GM12872 (cell line): ENCODE results near the gene RPH3AL.

Experiments used
- TF ChIP-seq, protein P1 (sequence below): IDR thresholded peaks from 3 replicates; pipeline ENCODE4 v1.5.1; 2011; ENCODE audit warnings: low read depth, mild to moderate bottlenecking, low read length, moderate library complexity; ENCODE audit not compliant: insufficient read depth

Gene RPH3AL

GRCh38 chr17:228951-229708, 123.5 kb downstream of the RPH3AL start:
- TF ChIP-seq, protein P1, sequence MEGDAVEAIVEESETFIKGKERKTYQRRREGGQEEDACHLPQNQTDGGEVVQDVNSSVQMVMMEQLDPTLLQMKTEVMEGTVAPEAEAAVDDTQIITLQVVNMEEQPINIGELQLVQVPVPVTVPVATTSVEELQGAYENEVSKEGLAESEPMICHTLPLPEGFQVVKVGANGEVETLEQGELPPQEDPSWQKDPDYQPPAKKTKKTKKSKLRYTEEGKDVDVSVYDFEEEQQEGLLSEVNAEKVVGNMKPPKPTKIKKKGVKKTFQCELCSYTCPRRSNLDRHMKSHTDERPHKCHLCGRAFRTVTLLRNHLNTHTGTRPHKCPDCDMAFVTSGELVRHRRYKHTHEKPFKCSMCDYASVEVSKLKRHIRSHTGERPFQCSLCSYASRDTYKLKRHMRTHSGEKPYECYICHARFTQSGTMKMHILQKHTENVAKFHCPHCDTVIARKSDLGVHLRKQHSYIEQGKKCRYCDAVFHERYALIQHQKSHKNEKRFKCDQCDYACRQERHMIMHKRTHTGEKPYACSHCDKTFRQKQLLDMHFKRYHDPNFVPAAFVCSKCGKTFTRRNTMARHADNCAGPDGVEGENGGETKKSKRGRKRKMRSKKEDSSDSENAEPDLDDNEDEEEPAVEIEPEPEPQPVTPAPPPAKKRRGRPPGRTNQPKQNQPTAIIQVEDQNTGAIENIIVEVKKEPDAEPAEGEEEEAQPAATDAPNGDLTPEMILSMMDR, result no peak

DNA sequence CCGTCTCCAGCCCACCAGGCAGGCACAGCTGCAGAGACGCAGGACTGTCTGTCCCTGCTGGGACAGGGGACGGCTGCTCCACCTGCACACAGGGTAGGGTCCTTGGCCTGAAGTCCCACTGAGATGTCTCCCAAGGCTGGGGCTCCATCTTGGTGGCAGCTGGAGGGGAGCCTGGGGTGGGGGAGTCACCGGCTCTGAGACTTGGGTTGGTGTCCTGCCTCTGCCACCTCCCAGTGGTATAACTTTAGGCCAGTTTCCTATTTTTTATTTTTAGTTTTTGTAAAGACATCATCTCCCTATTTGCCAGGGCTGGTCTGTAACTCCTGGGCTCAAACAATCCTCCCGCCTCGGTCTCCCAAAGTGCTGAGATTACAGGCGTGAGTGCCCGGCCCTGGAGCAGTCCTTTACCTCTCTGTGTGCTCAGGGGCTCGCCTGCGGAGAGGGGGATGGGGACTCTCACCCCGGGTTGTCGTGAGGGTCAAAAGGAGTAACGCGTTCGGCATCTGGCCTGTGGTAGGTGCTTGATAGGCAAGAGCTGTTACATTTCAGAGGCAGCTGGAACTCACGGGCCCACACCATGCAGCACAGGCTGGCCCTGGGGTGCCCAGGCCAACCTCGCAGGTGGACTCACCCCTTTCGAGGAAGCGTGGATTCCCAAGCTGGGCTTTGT, 124.5 kb downstream of the RPH3AL start:
- TF ChIP-seq, protein P1, result no peak

DNA sequence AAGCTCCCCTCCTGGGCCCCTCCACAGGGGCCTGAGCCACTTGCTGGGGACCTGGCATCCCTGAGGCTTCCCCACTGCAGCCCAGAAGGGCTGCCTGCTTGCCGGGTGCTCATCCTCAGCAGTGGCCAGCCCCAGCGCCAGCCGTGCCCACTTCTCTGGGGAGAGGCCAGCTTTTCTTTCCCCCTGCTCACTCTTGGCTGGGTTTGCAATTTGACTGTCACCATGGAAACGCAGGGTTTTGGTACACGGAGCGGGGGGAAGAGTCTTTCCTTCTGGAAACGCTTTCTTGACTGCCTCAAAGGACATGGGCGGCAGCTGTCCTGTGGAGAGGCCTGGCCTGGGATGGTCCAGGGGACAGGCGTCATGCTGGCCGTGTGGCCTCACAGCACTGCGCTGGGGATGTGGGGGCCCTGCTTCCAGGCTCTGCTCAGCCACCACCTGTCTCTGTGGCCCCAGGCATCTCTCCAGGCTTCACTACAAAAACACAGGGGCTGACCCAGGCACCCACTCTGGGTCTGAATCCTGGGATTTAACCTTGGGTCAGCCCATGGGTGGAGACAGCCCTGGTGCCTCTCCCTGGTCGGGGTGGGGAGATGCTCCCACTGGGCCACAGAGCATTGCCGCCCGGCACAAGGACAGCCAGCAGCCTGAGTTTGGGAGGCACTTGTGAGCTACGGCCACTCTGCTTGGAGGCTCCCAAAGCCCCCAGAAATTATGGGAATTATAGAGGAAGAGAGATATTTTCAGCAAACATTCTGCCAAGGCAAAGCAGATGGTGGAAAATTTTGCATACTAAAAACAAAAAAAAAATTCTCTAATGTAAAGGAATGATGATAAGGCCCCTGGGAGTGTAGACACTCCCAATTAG, 125.3 kb downstream of the RPH3AL start:
- TF ChIP-seq, protein P1, result no peak

- TF ChIP-seq, protein P1, result no peak
Observed at GRCh38 chr17:226108-227077, 126.2 kb downstream of the RPH3AL start.

GRCh38 chr17:225551-225950, 127.1 kb downstream of the RPH3AL start:
- TF ChIP-seq, protein P1, result no peak

GRCh38 chr17:223723-224471, 128.7 kb downstream of the RPH3AL start:
- TF ChIP-seq, protein P1, result no peak
